Activated naive CD8-positive, alpha-beta T cell (primary cell): ENCODE measurements around the gene PLK2.

Experiments
- H3K27ac Mint-ChIP-seq: one replicate; pipeline ENCODE4 v1.8.0; 2021; ENCODE audit warnings: mixed read lengths
- H3K27me3 Mint-ChIP-seq: one replicate; pipeline ENCODE4 v1.8.0; 2021; ENCODE audit warnings: mixed read lengths
- H3K36me3 Mint-ChIP-seq: one replicate; pipeline ENCODE4 v1.8.0; 2021; ENCODE audit warnings: mixed read lengths
- H3K4me1 Mint-ChIP-seq: one replicate; pipeline ENCODE4 v1.8.0; 2021; ENCODE audit warnings: low read depth, mixed read lengths
- H3K4me3 Mint-ChIP-seq: one replicate; pipeline ENCODE4 v1.8.0; 2021; ENCODE audit warnings: mild to moderate bottlenecking, mixed read lengths
- H3K9me3 Mint-ChIP-seq: one replicate; pipeline ENCODE4 v1.8.0; 2021; ENCODE audit warnings: low read depth, mixed read lengths

PLK2 gene

GRCh38 chr5:58447226-58447625 lies 12.7 kb downstream of the PLK2 start:
- H3K27me3 Mint-ChIP-seq: peaks cover 3% of the 10 kb centered on the region
- H3K9me3 Mint-ChIP-seq: peaks cover 3% of the 10 kb centered on the region
- no peaks in the 10 kb centered on the region for H3K4me1 Mint-ChIP-seq
- H3K27ac Mint-ChIP-seq: no peak overlapping the region
- H3K36me3 Mint-ChIP-seq: no peaks in the 10 kb centered on the region
- H3K4me3 Mint-ChIP-seq: no peak overlapping the region

GRCh38 chr5:58446024-58446423 lies 13.9 kb downstream of the PLK2 start:
- Mint-ChIP-seq H3K4me3 (no peak overlapping the region), H3K9me3 (peaks cover 3% of the 10 kb centered on the region), H3K4me1 (no peaks in the 10 kb centered on the region), H3K27ac (no peak overlapping the region), H3K36me3 (no peaks in the 10 kb centered on the region), H3K27me3 (no peaks in the 10 kb centered on the region)

- Mint-ChIP-seq H3K9me3 (peaks cover 3% of the 10 kb centered on the region), H3K4me1 (no peaks in the 10 kb centered on the region), H3K4me3 (no peak overlapping the region), H3K27ac (no peak overlapping the region), H3K27me3 (peaks cover 1% of the 10 kb centered on the region), H3K36me3 (no peaks in the 10 kb centered on the region)
Measured at GRCh38 chr5:58444805-58445204, 15.1 kb downstream of the PLK2 start.

- Mint-ChIP-seq H3K27ac (no peak overlapping the region), H3K4me3 (no peak overlapping the region), H3K9me3 (peaks cover 3% of the 10 kb centered on the region), H3K27me3 (peaks cover 1% of the 10 kb centered on the region), H3K4me1 (no peaks in the 10 kb centered on the region), H3K36me3 (no peaks in the 10 kb centered on the region)
Measured at GRCh38 chr5:58440901-58441460, 18.9 kb downstream of the PLK2 start.

- Mint-ChIP-seq H3K4me3 (no peak overlapping the region), H3K27me3 (peaks cover 1% of the 10 kb centered on the region), H3K36me3 (no peaks in the 10 kb centered on the region), H3K9me3 (peaks cover 3% of the 10 kb centered on the region), H3K4me1 (peaks cover 5% of the 10 kb centered on the region), H3K27ac (no peak overlapping the region)
Measured at GRCh38 chr5:58439094-58439644, 20.7 kb downstream of the PLK2 start.

- H3K4me1 Mint-ChIP-seq: peaks cover 5% of the 10 kb centered on the region
- peaks cover 1% of the 10 kb centered on the region for H3K27me3 Mint-ChIP-seq
- H3K36me3 Mint-ChIP-seq: no peaks in the 10 kb centered on the region
- no peak overlapping the region for H3K4me3 Mint-ChIP-seq
- H3K27ac Mint-ChIP-seq: no peak overlapping the region
- no peaks in the 10 kb centered on the region for H3K9me3 Mint-ChIP-seq
Measured at GRCh38 chr5:58437661-58438060, 22.2 kb downstream of the PLK2 start.

GRCh38 chr5:58431832-58432231 lies 28.1 kb downstream of the PLK2 start:
- H3K27me3 Mint-ChIP-seq: no peaks in the 10 kb centered on the region
- H3K4me1 Mint-ChIP-seq: peaks cover 5% of the 10 kb centered on the region
- H3K9me3 Mint-ChIP-seq: no peaks in the 10 kb centered on the region
- H3K4me3 Mint-ChIP-seq: no peak overlapping the region
- no peak overlapping the region for H3K27ac Mint-ChIP-seq
- no peaks in the 10 kb centered on the region for H3K36me3 Mint-ChIP-seq

- no peak overlapping the region for H3K4me3 Mint-ChIP-seq
- no peak overlapping the region for H3K27ac Mint-ChIP-seq
- H3K36me3 Mint-ChIP-seq: no peaks in the 10 kb centered on the region
- H3K4me1 Mint-ChIP-seq: no peaks in the 10 kb centered on the region
- H3K27me3 Mint-ChIP-seq: peaks cover 6% of the 10 kb centered on the region
- H3K9me3 Mint-ChIP-seq: no peaks in the 10 kb centered on the region
Measured at GRCh38 chr5:58412932-58413331, 47.0 kb downstream of the PLK2 start.

GRCh38 chr5:58412081-58412480 lies 47.8 kb downstream of the PLK2 start:
- Mint-ChIP-seq H3K36me3 (no peaks in the 10 kb centered on the region), H3K9me3 (no peaks in the 10 kb centered on the region), H3K4me3 (no peak overlapping the region), H3K4me1 (no peaks in the 10 kb centered on the region), H3K27me3 (peaks cover 6% of the 10 kb centered on the region), H3K27ac (no peak overlapping the region)

- H3K4me3 Mint-ChIP-seq: no peak overlapping the region
- H3K27ac Mint-ChIP-seq: no peak overlapping the region
- peaks cover 5% of the 10 kb centered on the region for H3K27me3 Mint-ChIP-seq
- no peaks in the 10 kb centered on the region for H3K4me1 Mint-ChIP-seq
- no peaks in the 10 kb centered on the region for H3K9me3 Mint-ChIP-seq
- no peaks in the 10 kb centered on the region for H3K36me3 Mint-ChIP-seq
Measured at GRCh38 chr5:58411372-58411771, 48.5 kb downstream of the PLK2 start.

- Mint-ChIP-seq H3K4me1 (no peaks in the 10 kb centered on the region), H3K36me3 (no peaks in the 10 kb centered on the region), H3K9me3 (no peaks in the 10 kb centered on the region), H3K27ac (no peak overlapping the region), H3K4me3 (no peak overlapping the region), H3K27me3 (peaks cover 3% of the 10 kb centered on the region)
Measured at GRCh38 chr5:58410441-58410840, 49.4 kb downstream of the PLK2 start.

- no peak overlapping the region for H3K4me3 Mint-ChIP-seq
- peaks cover 3% of the 10 kb centered on the region for H3K27me3 Mint-ChIP-seq
- no peak overlapping the region for H3K27ac Mint-ChIP-seq
- no peaks in the 10 kb centered on the region for H3K9me3 Mint-ChIP-seq
- no peaks in the 10 kb centered on the region for H3K36me3 Mint-ChIP-seq
- H3K4me1 Mint-ChIP-seq: no peaks in the 10 kb centered on the region
Measured at GRCh38 chr5:58407042-58407719, 52.7 kb downstream of the PLK2 start.

- Mint-ChIP-seq H3K36me3 (no peaks in the 10 kb centered on the region), H3K4me1 (no peaks in the 10 kb centered on the region), H3K27me3 (peaks cover 3% of the 10 kb centered on the region), H3K4me3 (no peak overlapping the region), H3K27ac (no peak overlapping the region), H3K9me3 (no peaks in the 10 kb centered on the region)
Measured at GRCh38 chr5:58406394-58406793, 53.5 kb downstream of the PLK2 start.

- Mint-ChIP-seq H3K4me3 (no peak overlapping the region), H3K27ac (no peak overlapping the region), H3K9me3 (no peaks in the 10 kb centered on the region), H3K36me3 (no peaks in the 10 kb centered on the region), H3K27me3 (no peaks in the 10 kb centered on the region), H3K4me1 (no peaks in the 10 kb centered on the region)
Measured at GRCh38 chr5:58405175-58405574, 54.7 kb downstream of the PLK2 start.

GRCh38 chr5:58404734-58405133 lies 55.2 kb downstream of the PLK2 start:
- no peaks in the 10 kb centered on the region for H3K9me3 Mint-ChIP-seq
- H3K27ac Mint-ChIP-seq: no peak overlapping the region
- H3K27me3 Mint-ChIP-seq: no peaks in the 10 kb centered on the region
- H3K36me3 Mint-ChIP-seq: no peaks in the 10 kb centered on the region
- no peak overlapping the region for H3K4me3 Mint-ChIP-seq
- H3K4me1 Mint-ChIP-seq: no peaks in the 10 kb centered on the region
